ENCODE measurements around the gene CC2D2B. TPM values are rescaled to one million over a fixed set of nuclear protein-coding genes. Genes with fewer than 3 reads are reported as not detected.

Gene CC2D2B
- total and polyA plus RNA-seq, 2 of the 13 experiments (the other 11 are each of a cell fraction or from before 2014, with no cell fraction given), result 0.20 TPM; not detected in 1

DNA sequence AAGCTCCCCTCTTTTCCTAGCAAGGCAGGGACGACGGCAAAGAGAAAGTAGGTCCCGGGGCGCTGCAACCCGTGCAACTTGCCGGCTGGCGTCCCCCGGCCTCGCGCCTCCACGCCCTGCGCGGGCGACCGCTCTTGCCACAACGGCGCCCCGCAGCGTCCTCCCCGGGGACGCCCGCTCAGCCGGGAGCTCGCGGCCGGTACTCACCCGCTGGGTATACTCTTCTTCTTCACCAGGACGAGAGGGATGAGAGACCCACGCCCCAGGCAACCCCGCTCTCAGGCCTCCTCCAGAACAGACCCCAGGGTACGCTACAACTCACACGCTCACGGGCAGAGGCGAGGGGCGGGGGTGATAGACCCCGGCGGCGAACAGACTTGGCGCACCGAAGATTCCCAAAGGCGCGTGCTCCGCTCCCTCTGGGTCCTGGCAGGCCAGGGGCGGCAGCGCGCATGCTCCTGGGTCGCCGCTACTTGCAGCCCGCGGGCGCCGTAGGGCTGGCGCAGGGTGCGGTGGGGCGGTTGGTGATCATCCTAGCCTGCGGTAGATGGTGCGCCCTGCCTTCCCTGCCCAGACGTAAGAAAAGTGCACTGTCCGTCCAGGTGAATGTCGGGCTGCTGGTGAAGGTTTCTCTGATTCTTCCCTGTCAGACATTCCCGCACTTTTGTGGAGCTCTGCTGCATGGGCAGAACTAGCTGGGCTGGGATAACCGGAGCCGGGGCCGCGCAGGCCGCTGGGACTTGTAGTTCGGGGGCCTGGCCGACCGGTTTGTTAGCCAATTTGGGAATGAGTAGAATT lies at the start of gene CC2D2B (continued):
- TF ChIP-seq KMT2A (CRISPR knock-in tag; IDR thresholded peaks at IDR 0.05), result peak; percentile 86
- no peak for TF ChIP-seq RFXANK (CRISPR knock-in tag; IDR thresholded peaks at IDR 0.05)
- TF ChIP-seq NFIC (IDR thresholded peaks at IDR 0.05; ENCODE audit: low read length), result no peak
- TF ChIP-seq RBAK (CRISPR knock-in tag; IDR thresholded peaks at IDR 0.05), result no peak
- no peak for TF ChIP-seq TEAD2 (CRISPR knock-in tag; IDR thresholded peaks at IDR 0.05)
- no peak; the same call in 1 of the 2 replicates for TF ChIP-seq HOXA5 (CRISPR knock-in tag; IDR thresholded peaks at IDR 0.05)
- TF ChIP-seq ZNF761 (CRISPR knock-in tag; conservative IDR thresholded peaks at IDR 0.05), result peak; percentile 78
- TF ChIP-seq, protein P1, sequence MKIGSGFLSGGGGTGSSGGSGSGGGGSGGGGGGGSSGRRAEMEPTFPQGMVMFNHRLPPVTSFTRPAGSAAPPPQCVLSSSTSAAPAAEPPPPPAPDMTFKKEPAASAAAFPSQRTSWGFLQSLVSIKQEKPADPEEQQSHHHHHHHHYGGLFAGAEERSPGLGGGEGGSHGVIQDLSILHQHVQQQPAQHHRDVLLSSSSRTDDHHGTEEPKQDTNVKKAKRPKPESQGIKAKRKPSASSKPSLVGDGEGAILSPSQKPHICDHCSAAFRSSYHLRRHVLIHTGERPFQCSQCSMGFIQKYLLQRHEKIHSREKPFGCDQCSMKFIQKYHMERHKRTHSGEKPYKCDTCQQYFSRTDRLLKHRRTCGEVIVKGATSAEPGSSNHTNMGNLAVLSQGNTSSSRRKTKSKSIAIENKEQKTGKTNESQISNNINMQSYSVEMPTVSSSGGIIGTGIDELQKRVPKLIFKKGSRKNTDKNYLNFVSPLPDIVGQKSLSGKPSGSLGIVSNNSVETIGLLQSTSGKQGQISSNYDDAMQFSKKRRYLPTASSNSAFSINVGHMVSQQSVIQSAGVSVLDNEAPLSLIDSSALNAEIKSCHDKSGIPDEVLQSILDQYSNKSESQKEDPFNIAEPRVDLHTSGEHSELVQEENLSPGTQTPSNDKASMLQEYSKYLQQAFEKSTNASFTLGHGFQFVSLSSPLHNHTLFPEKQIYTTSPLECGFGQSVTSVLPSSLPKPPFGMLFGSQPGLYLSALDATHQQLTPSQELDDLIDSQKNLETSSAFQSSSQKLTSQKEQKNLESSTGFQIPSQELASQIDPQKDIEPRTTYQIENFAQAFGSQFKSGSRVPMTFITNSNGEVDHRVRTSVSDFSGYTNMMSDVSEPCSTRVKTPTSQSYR (CRISPR knock-in tag; IDR thresholded peaks at IDR 0.05; ENCODE audit: borderline replicate concordance), result peak; percentile 11; the same call in 1 of the 2 replicates
- no peak for TF ChIP-seq FOXK2 (IDR thresholded peaks at IDR 0.05)
- TF ChIP-seq, protein P2, sequence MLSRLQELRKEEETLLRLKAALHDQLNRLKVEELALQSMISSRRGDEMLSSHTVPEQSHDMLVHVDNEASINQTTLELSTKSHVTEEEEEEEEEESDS (CRISPR knock-in tag; IDR thresholded peaks at IDR 0.05; ENCODE audit: borderline replicate concordance), result no peak
- no peak for TF ChIP-seq PAWR (CRISPR knock-in tag; IDR thresholded peaks at IDR 0.05; ENCODE audit: borderline replicate concordance)
- TF ChIP-seq, protein P3, sequence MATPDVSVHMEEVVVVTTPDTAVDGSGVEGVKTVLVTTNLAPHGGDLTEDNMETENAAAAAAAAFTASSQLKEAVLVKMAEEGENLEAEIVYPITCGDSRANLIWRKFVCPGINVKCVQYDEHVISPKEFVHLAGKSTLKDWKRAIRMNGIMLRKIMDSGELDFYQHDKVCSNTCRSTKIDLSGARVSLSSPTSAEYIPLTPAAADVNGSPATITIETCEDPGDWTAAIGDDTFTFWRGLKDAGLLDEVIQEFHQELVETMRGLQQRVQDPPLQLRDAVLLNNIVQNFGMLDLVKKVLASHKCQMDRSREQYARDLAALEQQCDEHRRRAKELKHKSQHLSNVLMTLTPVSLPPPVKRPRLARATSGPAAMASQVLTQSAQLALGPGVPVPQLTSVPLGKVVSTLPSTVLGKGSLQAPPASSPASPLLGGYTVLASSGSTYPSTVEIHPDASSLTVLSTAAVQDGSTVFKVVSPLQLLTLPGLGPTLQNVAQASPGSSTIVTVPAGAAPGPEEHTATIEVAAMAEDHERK (CRISPR knock-in tag; IDR thresholded peaks at IDR 0.05; ENCODE audit: low read depth), result 0 out of 2 replicates have a peak, but pooled peaks have one; percentile 7
- TF ChIP-seq, protein P4, sequence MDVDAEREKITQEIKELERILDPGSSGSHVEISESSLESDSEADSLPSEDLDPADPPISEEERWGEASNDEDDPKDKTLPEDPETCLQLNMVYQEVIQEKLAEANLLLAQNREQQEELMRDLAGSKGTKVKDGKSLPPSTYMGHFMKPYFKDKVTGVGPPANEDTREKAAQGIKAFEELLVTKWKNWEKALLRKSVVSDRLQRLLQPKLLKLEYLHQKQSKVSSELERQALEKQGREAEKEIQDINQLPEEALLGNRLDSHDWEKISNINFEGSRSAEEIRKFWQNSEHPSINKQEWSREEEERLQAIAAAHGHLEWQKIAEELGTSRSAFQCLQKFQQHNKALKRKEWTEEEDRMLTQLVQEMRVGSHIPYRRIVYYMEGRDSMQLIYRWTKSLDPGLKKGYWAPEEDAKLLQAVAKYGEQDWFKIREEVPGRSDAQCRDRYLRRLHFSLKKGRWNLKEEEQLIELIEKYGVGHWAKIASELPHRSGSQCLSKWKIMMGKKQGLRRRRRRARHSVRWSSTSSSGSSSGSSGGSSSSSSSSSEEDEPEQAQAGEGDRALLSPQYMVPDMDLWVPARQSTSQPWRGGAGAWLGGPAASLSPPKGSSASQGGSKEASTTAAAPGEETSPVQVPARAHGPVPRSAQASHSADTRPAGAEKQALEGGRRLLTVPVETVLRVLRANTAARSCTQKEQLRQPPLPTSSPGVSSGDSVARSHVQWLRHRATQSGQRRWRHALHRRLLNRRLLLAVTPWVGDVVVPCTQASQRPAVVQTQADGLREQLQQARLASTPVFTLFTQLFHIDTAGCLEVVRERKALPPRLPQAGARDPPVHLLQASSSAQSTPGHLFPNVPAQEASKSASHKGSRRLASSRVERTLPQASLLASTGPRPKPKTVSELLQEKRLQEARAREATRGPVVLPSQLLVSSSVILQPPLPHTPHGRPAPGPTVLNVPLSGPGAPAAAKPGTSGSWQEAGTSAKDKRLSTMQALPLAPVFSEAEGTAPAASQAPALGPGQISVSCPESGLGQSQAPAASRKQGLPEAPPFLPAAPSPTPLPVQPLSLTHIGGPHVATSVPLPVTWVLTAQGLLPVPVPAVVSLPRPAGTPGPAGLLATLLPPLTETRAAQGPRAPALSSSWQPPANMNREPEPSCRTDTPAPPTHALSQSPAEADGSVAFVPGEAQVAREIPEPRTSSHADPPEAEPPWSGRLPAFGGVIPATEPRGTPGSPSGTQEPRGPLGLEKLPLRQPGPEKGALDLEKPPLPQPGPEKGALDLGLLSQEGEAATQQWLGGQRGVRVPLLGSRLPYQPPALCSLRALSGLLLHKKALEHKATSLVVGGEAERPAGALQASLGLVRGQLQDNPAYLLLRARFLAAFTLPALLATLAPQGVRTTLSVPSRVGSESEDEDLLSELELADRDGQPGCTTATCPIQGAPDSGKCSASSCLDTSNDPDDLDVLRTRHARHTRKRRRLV (CRISPR knock-in tag; IDR thresholded peaks at IDR 0.05), result 0 out of 2 replicates have a peak, but pooled peaks have one; percentile 73
- TF ChIP-seq, protein P5, sequence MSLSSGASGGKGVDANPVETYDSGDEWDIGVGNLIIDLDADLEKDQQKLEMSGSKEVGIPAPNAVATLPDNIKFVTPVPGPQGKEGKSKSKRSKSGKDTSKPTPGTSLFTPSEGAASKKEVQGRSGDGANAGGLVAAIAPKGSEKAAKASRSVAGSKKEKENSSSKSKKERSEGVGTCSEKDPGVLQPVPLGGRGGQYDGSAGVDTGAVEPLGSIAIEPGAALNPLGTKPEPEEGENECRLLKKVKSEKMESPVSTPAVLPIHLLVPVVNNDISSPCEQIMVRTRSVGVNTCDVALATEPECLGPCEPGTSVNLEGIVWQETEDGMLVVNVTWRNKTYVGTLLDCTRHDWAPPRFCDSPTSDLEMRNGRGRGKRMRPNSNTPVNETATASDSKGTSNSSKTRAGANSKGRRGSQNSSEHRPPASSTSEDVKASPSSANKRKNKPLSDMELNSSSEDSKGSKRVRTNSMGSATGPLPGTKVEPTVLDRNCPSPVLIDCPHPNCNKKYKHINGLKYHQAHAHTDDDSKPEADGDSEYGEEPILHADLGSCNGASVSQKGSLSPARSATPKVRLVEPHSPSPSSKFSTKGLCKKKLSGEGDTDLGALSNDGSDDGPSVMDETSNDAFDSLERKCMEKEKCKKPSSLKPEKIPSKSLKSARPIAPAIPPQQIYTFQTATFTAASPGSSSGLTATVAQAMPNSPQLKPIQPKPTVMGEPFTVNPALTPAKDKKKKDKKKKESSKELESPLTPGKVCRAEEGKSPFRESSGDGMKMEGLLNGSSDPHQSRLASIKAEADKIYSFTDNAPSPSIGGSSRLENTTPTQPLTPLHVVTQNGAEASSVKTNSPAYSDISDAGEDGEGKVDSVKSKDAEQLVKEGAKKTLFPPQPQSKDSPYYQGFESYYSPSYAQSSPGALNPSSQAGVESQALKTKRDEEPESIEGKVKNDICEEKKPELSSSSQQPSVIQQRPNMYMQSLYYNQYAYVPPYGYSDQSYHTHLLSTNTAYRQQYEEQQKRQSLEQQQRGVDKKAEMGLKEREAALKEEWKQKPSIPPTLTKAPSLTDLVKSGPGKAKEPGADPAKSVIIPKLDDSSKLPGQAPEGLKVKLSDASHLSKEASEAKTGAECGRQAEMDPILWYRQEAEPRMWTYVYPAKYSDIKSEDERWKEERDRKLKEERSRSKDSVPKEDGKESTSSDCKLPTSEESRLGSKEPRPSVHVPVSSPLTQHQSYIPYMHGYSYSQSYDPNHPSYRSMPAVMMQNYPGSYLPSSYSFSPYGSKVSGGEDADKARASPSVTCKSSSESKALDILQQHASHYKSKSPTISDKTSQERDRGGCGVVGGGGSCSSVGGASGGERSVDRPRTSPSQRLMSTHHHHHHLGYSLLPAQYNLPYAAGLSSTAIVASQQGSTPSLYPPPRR (CRISPR knock-in tag; IDR thresholded peaks at IDR 0.05; ENCODE audit: borderline replicate concordance), result no peak
- no peak for TF ChIP-seq ZKSCAN1 (IDR thresholded peaks at IDR 0.05; ENCODE audit: low read length)
